GM21381 (cell line): Measurements from ENCODE around the gene ACACB.

Experiments used
- ATAC-seq: cut with Tn5 transposase; IDR thresholded peaks from one replicate; pipeline ENCODE4 v1.9.1; 2021; ENCODE audit warnings: mild to moderate bottlenecking, moderate library complexity; ENCODE audit not compliant: unreplicated experiment

Gene ACACB

DNA sequence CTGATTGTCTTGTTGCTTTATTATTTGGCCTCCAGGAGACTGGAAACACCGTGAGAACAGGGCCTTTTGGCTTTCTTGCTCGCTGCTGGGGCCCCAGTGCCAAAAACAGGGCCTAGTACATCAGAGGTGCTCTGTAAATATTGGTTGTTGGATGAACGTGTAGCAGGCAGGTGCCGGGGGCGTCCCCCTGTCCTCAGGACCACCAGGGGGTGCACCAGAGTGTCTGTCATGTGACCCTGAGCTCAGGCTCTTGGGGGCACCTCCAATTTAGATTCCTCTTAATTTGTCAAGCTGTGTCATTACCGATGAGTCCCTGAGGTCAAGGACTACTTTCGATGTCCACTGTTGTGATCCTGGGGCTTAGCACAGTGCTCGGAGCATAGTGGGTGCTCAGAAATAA lies 87.1 kb downstream of the ACACB start:
- no peak for ATAC-seq

DNA sequence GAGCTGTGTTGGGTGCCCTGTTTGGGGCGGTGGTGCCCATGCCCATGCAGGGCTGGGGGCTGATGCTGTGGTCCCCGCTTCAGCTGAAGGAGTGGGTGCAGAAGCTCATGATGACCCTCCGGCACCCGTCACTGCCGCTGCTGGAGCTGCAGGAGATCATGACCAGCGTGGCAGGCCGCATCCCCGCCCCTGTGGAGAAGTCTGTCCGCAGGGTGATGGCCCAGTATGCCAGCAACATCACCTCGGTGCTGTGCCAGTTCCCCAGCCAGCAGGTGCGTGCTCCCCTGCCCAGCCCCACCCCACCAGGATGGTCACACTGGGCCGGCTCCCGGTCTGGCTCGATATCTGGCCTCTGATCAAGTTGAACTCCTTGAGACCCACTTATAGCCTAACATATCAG lies 92.7 kb downstream of the ACACB start:
- ATAC-seq: no peak

DNA sequence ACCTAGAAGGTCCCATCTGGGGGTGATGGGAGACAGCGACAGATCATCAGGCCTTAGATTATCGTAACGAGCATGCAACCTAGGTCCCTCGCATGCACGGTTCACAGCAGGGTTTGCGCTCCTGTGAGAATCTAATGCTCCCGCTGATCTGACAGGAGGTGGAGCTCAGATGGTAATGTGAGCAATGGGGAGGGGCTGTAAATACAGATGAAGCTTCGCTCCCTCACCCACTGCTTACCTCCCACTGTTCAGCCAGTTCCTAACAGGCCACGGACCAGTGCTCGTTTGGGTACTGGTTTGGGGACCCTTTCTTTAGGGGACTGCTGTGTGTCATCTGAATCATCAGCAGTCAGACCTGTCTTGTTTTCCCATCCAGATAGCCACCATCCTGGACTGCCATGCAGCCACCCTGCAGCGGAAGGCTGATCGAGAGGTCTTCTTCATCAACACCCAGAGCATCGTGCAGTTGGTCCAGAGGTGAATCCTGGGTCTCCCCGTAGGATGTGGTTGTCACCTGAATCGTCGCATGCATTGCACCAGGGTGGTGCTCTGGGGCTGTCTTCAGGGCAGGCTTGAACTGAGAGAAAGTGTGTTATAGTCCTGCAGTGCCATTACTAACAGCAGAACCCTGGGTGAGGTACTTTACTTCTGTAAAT lies 96.2 kb downstream of the ACACB start:
- no peak for ATAC-seq

DNA sequence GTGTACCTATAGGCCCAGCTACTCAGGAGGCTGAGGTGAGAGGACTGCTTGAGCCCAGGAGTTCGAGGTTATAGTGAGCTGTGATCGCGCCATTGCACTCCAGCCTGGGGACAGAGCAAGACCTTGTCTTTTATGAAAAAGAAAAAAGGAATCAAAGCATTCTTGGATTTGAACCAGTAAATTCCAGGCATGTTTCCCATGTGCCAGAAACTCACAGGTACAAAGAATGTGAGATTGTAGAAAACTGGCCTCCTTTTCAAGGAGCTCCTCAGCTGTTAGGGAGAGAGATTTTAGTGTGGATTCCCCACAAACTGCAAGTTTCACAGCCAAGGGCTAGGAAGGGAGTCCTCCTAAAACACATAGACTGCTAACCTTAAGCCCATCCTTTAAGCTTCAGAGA lies 97.7 kb downstream of the ACACB start:
- ATAC-seq: no peak

- ATAC-seq: no peak
Measured at GRCh38 chr12:109218996-109219395, 102.6 kb downstream of the ACACB start.

DNA sequence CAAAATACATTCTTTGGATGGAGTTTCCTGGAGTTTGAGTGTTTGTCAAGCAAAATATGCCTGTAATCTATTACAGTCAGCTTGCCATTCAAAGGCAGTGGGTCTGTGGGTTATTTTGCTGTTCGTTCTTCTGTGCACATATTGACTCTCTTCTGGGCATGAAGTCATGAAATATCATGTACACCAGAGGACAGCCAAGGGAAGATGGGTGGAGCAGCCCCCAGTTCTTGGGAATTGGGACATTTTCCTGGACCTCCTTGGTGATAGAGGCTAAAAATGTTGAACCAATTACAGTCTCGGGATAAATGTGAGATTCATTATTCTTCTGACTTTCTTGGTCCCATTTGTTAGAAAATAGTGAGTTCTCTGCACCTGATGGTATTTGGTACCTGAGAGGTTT lies 103.6 kb downstream of the ACACB start:
- no peak for ATAC-seq

DNA sequence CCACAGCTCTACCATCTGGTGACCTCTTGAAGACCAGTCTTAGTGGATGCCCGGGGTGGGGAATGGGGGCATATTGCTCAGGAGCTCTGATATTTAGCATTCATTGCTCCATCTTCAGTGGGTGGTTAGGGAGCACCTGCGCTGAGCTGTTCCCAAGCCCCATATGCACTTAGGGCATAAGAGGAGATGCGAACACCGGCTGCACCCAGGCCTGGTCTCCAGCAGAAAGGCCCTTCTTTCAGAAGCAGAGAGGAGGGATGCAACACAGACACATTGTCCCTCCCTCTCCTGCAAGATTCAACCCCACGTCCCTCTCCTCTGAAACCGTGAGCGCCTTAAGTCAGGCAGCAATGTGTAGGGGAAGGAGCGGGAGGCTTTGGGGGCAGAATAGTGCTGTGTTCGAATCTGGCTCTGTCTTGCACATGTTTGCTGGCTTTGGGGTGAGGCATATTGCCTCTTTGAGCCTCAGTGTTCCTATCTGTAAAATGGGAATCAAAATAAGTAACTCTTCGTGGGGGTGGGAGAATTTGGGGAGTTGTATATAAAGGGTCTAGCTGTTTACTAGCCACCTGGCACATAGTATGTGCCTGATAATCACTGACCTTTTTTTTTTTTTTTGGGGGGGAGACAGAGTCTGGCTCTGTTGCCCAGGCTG lies 105.0 kb downstream of the ACACB start:
- ATAC-seq: no peak

DNA sequence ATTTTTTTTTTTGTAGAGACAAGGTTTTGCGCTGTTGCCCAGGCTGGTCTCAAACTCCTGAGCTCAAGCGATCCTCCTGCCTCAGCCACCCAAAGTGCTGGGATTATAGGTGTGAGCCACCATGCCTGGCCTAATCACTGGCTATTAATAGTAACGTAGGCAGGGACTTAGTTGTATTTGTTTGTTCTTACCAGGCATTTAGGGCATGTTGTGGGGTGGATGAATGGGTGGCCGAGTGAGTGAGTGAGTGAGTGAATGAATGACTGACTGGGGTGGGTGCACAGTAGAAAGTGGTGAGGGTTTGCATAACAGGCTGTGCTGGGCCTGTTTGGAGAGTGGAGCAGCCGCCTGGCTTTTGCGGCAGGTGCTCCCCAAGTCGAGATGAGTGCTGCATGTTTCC lies 105.7 kb downstream of the ACACB start:
- ATAC-seq: no peak

- ATAC-seq: no peak
Measured at GRCh38 chr12:109222496-109222895, 106.1 kb downstream of the ACACB start.

GRCh38 chr12:109223211-109223610 lies 106.8 kb downstream of the ACACB start:
- ATAC-seq: no peak

DNA sequence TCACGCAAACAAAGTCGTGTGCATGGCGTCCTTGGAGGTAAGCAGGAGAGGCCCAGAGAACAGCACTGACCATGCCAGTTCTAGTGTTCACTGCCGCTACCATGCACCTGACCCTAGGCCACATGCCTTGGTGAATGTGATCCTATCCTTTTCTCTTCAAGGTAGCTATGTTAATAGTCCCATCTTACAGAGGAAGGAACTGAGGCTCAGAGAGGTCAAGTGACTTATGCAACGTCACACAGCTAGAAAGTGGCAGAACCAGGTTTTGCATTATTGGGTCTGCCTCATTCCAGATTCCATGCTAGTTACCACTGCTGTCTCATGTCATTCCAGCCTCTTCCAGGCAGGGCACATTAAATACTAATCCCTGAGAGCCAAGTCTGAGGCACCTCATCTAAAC lies 107.5 kb downstream of the ACACB start:
- ATAC-seq: no peak

DNA sequence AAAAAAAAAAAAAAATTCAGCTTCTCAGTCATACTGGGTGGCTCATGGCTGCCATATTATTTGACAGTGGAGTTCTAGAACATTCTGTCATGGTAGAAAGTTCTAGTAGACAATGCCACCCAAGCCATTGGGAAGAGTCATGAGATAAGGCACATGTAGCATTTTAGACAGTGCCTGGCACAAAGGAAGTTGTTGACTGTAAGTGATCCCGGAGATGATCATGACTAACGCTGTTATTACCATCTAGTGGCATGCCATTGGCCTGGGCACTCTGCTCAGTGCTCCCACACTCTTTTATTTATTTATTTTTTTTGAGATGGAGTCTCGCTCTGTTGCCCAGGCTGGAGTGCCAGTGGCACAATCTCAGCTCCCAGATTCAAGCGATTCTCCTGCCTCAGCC lies 112.3 kb downstream of the ACACB start:
- no peak for ATAC-seq

DNA sequence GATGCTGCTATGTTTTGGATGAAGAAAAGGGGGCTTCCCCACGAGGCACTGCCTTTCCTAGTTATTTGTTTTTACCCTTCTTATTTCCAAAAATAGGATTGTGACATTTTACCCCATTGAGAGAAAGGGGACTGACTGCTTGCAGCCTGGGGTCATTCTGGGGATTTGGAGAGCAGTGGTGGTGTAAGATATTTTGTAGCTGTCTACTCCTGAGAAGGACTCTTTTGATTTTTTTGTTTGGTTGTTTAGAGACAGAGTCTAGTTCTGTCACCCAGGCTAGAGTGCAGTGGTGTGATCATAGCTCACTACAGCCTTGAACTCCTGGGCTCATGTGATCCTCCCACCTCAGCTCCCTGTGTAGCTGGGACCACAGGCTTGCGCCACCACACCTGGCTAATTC lies 113.8 kb downstream of the ACACB start:
- no peak for ATAC-seq

GRCh38 chr12:109232731-109233130 lies 116.3 kb downstream of the ACACB start:
- ATAC-seq: no peak

DNA sequence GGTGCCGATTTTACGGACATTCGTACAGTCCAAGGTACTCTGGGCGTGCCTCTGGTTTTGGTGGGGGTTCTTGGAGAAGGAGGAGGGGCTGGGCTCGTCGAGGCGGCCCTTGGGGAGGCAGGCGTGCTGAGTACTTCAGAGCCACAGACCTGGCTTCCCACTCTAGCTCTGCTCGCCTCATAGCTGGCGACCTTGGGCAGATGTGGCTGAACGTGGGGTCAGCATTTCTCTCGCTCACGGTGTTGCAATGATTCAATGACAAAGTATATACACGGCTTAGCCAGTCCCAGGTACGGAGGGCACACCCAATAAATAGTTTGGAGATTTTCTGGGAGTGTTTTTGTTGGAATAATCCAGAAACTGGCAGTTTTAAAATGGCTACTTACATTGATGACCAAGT lies 117.6 kb downstream of the ACACB start:
- ATAC-seq: no peak

DNA sequence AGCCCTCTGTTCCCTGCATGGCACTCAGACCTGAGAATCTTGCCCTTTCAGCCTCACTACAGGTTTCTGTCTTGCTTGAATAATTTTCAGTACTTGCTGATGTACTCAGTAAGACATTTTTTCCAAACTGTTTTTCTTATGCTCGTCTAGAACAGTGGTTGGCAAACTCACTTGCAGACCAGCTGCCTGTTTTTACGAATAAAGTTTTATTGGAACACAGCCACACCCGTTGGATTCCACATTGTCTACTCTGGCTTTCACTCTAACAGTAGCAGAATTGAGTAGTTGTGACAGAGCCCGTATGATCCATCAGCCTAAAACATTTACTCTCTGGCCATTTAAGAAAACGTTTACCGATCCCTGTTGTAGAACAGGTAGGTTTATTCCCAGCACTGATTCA lies 119.9 kb downstream of the ACACB start:
- ATAC-seq: no peak

GRCh38 chr12:109239179-109239578 lies 122.8 kb downstream of the ACACB start:
- ATAC-seq: no peak

DNA sequence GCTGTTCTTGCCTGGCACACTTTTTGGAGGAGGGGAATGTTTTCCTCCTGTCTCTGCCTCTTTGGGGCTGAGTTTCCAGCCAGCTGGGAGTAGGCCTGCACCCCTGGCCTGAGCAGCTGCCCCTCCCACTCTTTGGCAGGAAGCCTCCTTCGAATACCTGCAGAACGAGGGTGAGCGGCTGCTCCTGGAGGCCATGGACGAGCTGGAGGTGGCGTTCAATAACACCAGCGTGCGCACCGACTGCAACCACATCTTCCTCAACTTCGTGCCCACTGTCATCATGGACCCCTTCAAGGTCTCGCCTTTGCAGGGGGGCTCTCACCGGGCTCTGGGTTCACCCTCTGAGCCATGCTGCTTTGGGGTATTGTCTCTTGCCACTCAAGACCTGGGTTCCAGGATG lies 123.3 kb downstream of the ACACB start:
- ATAC-seq: no peak

GRCh38 chr12:109240365-109240764 lies 124.0 kb downstream of the ACACB start:
- ATAC-seq: no peak

GRCh38 chr12:109241936-109242335 lies 125.5 kb downstream of the ACACB start:
- no peak for ATAC-seq

GRCh38 chr12:109244073-109244472 lies 127.7 kb downstream of the ACACB start:
- ATAC-seq: no peak

- ATAC-seq: no peak
Measured at GRCh38 chr12:109246221-109246620, 129.8 kb downstream of the ACACB start.
